Upper lobe of left lung (tissue), 6 donors: ENCODE data around the gene SSC5D. TPM values are rescaled to one million over a fixed set of nuclear protein-coding genes. Genes with fewer than 3 reads are reported as not detected.

Experiments used
- ATAC-seq, 2 donors: fragments of 200-7000 bp; cut with Tn5 transposase; one replicate each; pipeline ENCODE4 v1.9.1; 2022; ENCODE audit warnings: mild to moderate bottlenecking in 2 of 2, moderate library complexity in 2 of 2; ENCODE audit not compliant: low FRiP score in 2 of 2
- DNase-seq, 2 donors: peaks; one replicate each; pipeline ENCODE4 v3.0.0-alpha.2; 2019 to 2020
- H3K27ac ChIP-seq, 4 donors: fragments of 200-600 bp; sonication (generic); one replicate each; pipeline ENCODE4 v1.5.1; 2016 to 2019
- H3K27me3 ChIP-seq, 4 donors: fragments of 200-600 bp; sonication (generic); one replicate each; pipeline ENCODE4 v1.5.1; 2017 to 2019
- H3K36me3 ChIP-seq, 4 donors: fragments of 200-600 bp; sonication (generic); one replicate each; pipeline ENCODE4 v1.5.1; 2016 to 2019
- H3K4me1 ChIP-seq, 4 donors: fragments of 200-600 bp; sonication (generic); one replicate each; pipeline ENCODE4 v1.5.1; 2018 to 2019
- H3K4me3 ChIP-seq, 4 donors: fragments of 200-600 bp; sonication (generic); one replicate each; pipeline ENCODE4 v1.5.1; 2017 to 2019; ENCODE audit warnings: mild to moderate bottlenecking in 2 of 4, moderate library complexity in 1 of 4
- H3K9me3 ChIP-seq, 4 donors: fragments of 200-600 bp; sonication (generic); one replicate each; pipeline ENCODE4 v1.5.1; 2018 to 2019
- EP300 ChIP-seq, 4 donors: sonication (generic); formaldehyde crosslinking; IDR thresholded peaks; one replicate each; pipeline ENCODE4 v1.5.1; 2017; ENCODE audit warnings: antibody characterized with exemption in 4 of 4, control low read depth in 2 of 4
- POLR2A ChIP-seq, 4 donors: fragments of 450-650 bp; IDR thresholded peaks; one replicate each; pipeline ENCODE4 v1.5.1; 2016 to 2017; ENCODE audit warnings: antibody characterized with exemption in 4 of 4, mild to moderate bottlenecking in 2 of 4
- POLR2AphosphoS5 ChIP-seq, 2 donors: sonication (generic); formaldehyde crosslinking; IDR thresholded peaks; one replicate each; pipeline ENCODE4 v1.5.1; 2017; ENCODE audit warnings: antibody characterized with exemption in 2 of 2
- WGBS, 2 donors: methylation state at CpG; one replicate each; pipeline ENCODE4 v1.1.5; 2017 to 2018; 5-methylcytosine and 5-hydroxymethylcytosine counted together
- total RNA-seq, 6 donors: library from RNA; depleted of rRNA in 4 of 6; stranded (reverse); fragments of >200 nt in 4 of 6; gene quantifications; one replicate each; pipeline versions ENCODE4 v1.1.0 to v1.2.1, GENCODE V29; 2016 to 2021
- TF ChIP-seq, protein P1 (sequence below), 6 experiments: fragments of 450-650 bp in 4 of 6; fragments of 200-600 bp in 2 of 6; sonication (generic) in 2 of 6; IDR thresholded peaks; one replicate each; pipeline ENCODE4 v1.5.1; 2016 to 2019; ENCODE audit warnings: antibody characterized with exemption in 6 of 6
- donor health status: DM: no; HTN: no; CAD: no; lungs with moderate emphysema.
- donor health status: DM: no; HTN: yes; CAD: no; lungs with severe emphysema.

The SSC5D gene
- total RNA-seq, 6 donors from 2014 or later: 0.39 to 10.1 (median 6.7) TPM

DNA sequence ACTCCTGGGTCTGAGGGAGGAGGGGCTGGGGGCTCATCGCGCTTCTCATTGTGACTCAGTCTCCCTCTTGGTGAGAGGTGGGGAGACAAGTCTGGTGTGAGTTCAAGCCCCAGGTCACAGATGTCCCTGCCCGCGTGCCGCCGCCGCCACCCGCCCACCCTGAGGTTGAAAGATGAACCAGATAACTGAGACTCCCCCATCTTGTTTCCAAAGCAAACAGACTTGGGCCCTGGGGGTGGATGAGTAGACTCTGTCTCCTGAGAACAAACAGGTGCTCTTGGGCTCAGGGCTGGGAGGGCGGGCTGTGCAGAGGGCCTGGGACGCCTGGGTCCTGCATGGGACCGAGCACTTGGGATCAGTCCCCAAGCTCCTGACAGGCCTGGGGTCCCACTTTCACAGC lies 48.1 kb downstream of the SSC5D start:
- DNase-seq (no peak), ATAC-seq (no peak)
- Histone ChIP-seq H3K9me3 (no peaks in the 10 kb centered on the region), H3K27me3 (no peaks in the 10 kb centered on the region), H3K36me3 (no peaks in the 10 kb centered on the region), H3K4me3 (no peak overlapping the region), H3K27ac (no peak overlapping the region), H3K4me1 (no peaks in the 10 kb centered on the region)
- TF ChIP-seq POLR2A (IDR thresholded peaks at IDR 0.05): no peak
- TF ChIP-seq, protein P1, sequence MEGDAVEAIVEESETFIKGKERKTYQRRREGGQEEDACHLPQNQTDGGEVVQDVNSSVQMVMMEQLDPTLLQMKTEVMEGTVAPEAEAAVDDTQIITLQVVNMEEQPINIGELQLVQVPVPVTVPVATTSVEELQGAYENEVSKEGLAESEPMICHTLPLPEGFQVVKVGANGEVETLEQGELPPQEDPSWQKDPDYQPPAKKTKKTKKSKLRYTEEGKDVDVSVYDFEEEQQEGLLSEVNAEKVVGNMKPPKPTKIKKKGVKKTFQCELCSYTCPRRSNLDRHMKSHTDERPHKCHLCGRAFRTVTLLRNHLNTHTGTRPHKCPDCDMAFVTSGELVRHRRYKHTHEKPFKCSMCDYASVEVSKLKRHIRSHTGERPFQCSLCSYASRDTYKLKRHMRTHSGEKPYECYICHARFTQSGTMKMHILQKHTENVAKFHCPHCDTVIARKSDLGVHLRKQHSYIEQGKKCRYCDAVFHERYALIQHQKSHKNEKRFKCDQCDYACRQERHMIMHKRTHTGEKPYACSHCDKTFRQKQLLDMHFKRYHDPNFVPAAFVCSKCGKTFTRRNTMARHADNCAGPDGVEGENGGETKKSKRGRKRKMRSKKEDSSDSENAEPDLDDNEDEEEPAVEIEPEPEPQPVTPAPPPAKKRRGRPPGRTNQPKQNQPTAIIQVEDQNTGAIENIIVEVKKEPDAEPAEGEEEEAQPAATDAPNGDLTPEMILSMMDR (IDR thresholded peaks at IDR 0.05): no peak
- no peak for TF ChIP-seq POLR2AphosphoS5 (IDR thresholded peaks at IDR 0.05)
- 92 to 93% methylated on average over 2 to 8 of the region's 11 CpGs for WGBS, 2 donors

- DNase-seq (peak in 1 of 2 donors; percentile 79), ATAC-seq (peak in 1 of 2 donors; percentile 15)
- no peak within 1 kb of the TSS for H3K4me3 ChIP-seq
- TF ChIP-seq POLR2A (IDR thresholded peaks at IDR 0.05) (no peak), EP300 (IDR thresholded peaks at IDR 0.05) (no peak), POLR2AphosphoS5 (IDR thresholded peaks at IDR 0.05) (no peak)
- TF ChIP-seq, protein P1 (IDR thresholded peaks at IDR 0.05): no peak
- no peak within 1 kb of the TSS for H3K27ac ChIP-seq
- 40 to 50% methylated on average over 1 to 7 of the region's 14 CpGs for WGBS, 2 donors
- H3K9me3 ChIP-seq: no peaks in the 10 kb centered on the region
- no peaks in the 10 kb centered on the region for H3K36me3 ChIP-seq
- no peaks in the 10 kb centered on the region for H3K4me1 ChIP-seq
- no peaks in the 10 kb centered on the region for H3K27me3 ChIP-seq
Observed at GRCh38 chr19:55536951-55537740, 48.9 kb downstream of the SSC5D start, which contains the start of gene SBK2. Gene SBK2 (minus strand): TSS chr19:55537133. CDS start chr19:55536294, 839 bp downstream.

DNA sequence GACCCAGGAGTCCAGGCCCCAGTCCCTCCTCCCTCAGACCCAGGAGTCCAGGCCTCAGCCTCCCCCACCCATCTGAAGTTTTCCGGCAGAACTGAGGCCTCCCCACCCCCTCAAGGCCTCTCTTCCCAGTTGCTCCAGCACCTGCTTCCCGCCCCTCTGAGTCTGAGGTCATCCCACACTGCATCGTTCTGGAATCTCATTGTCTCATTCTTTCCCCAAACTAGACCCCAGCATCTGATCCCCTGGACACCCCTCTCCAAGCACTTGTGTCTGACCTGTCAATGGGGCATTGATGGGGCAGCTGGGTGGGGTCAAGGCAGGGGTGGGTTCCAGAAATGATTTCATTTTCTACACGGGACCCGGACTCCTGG lies 49.5 kb downstream of the SSC5D start:
- no peak for DNase-seq
- H3K9me3 ChIP-seq: no peaks in the 10 kb centered on the region
- H3K27ac ChIP-seq: no peak overlapping the region
- ATAC-seq: peak in 1 of 2 donors; percentile 17
- H3K36me3 ChIP-seq: no peaks in the 10 kb centered on the region
- WGBS, 2 donors: 61 to 72% methylated on average over 3 to 5 of the region's 5 CpGs
- TF ChIP-seq POLR2AphosphoS5 (IDR thresholded peaks at IDR 0.05) (no peak), POLR2A (IDR thresholded peaks at IDR 0.05) (no peak), EP300 (IDR thresholded peaks at IDR 0.05) (no peak)
- TF ChIP-seq, protein P1 (IDR thresholded peaks at IDR 0.05): no peak
- no peak overlapping the region for H3K4me3 ChIP-seq
- H3K4me1 ChIP-seq: no peaks in the 10 kb centered on the region
- no peaks in the 10 kb centered on the region for H3K27me3 ChIP-seq

- Histone ChIP-seq H3K4me3 (no peak overlapping the region), H3K36me3 (no peaks in the 10 kb centered on the region), H3K4me1 (no peaks in the 10 kb centered on the region), H3K27me3 (no peaks in the 10 kb centered on the region), H3K27ac (no peak overlapping the region), H3K9me3 (no peaks in the 10 kb centered on the region)
- TF ChIP-seq, protein P1 (IDR thresholded peaks at IDR 0.05): no peak
- TF ChIP-seq EP300 (IDR thresholded peaks at IDR 0.05): no peak
- 87 to 89% methylated on average over 5 of the region's 5 CpGs for WGBS, 2 donors
- ATAC-seq (no peak), DNase-seq (no peak)
Observed at GRCh38 chr19:55538132-55538531, 49.9 kb downstream of the SSC5D start.
